ENCODE results near the gene SORCS3. TPM values are rescaled to one million over a fixed set of nuclear protein-coding genes. Genes with fewer than 3 reads are reported as not detected.

Gene SORCS3
- total and polyA plus RNA-seq, 9 of the 15 experiments (the other 6 are each of a cell fraction or from before 2014, with no cell fraction given), result not detected

GRCh38 chr10:104780946-104781595 lies 140.0 kb downstream of the SORCS3 start (continued):
- TF ChIP-seq MLLT1 (IDR thresholded peaks at IDR 0.05) (no peak), RAD21 (CRISPR knock-in tag; conservative IDR thresholded peaks at IDR 0.05 in 1 of 2, IDR thresholded peaks at IDR 0.05 in 1 of 2) (no peak)

GRCh38 chr10:104784452-104784851 lies 143.4 kb downstream of the SORCS3 start:
- intact Hi-C loops (cut with micrococcal nuclease), result no loop called here
- H3K4me2 ChIP-seq (ENCODE audit: insufficient read depth, low read length), result no peak overlapping the region
- ATAC-seq (no peak), DNase-seq (ENCODE audit: extremely low read depth in 1 of 4, low spot score in 3 of 4) (no peak), FAIRE-seq (no peak)
- in situ Hi-C loops (cut with MboI), result no loop called here
- H3K4me1 ChIP-seq (replicated peaks in 1 of 2; ENCODE audit: control insufficient read depth in 2 of 2, insufficient read depth in 2 of 2, low read length in 2 of 2), result no peaks in the 10 kb centered on the region
- TF ChIP-seq SNRNP70 (optimal IDR thresholded peaks at IDR 0.05; ENCODE audit: low read depth, low read length), result no peak
- H3K9me3 ChIP-seq (replicated peaks; ENCODE audit: control insufficient read depth, insufficient read depth, low read depth, low read length), result no peaks in the 10 kb centered on the region
- no TSS peak for BruUV-seq (replicated peaks)
- WGBS (ENCODE audit: insufficient coverage, low coverage, missing lambda C conversion rate), result 0% methylated on average over 2 of the region's 2 CpGs
- no peaks in the 10 kb centered on the region for H4K20me1 ChIP-seq (replicated peaks; ENCODE audit: control insufficient read depth, insufficient read depth, low read length)
- no peak overlapping the region for H2AFZ ChIP-seq (ENCODE audit: low read depth, low read length)
- no peaks in the 10 kb centered on the region for H3K79me2 ChIP-seq (ENCODE audit: control insufficient read depth, insufficient read depth, low read length)
- H3K9ac ChIP-seq (ENCODE audit: insufficient read depth in 1 of 2, low read depth in 2 of 2, low read length in 2 of 2), result no peak overlapping the region
- POLR2A ChIA-PET, result no interaction called here
- H3K36me3 ChIP-seq (ENCODE audit: control insufficient read depth, insufficient read depth, low read length), result no peaks in the 10 kb centered on the region
- H3K27me3 ChIP-seq (ENCODE audit: control insufficient read depth in 2 of 2, insufficient read depth in 2 of 2, low read length in 2 of 2), result no peaks in the 10 kb centered on the region
- no peak overlapping the region for H3K27ac ChIP-seq (ENCODE audit: extremely low read depth, low read depth, low read length)
- H3K4me3 ChIP-seq, result no peak overlapping the region
- CTCF ChIA-PET (ENCODE audit: low intra/inter-chr PET ratio), result no interaction called here
- no peaks in the 10 kb centered on the region for H3K9me1 ChIP-seq (ENCODE audit: control insufficient read depth, insufficient read depth, low read length)

All from K562 (cell line).